ENCODE data around the gene CATSPER3.

- TF ChIP-seq ZFYVE20 (CRISPR knock-in tag; IDR thresholded peaks at IDR 0.05; ENCODE audit: borderline replicate concordance, low read depth) (no peak), YY1 (IDR thresholded peaks at IDR 0.05; ENCODE audit: insufficient read depth, insufficient replicate concordance, low read depth, low read length) (no peak), ZNF572 (CRISPR knock-in tag; IDR thresholded peaks at IDR 0.05) (no peak)
Measured at GRCh38 chr5:134938030-134938429, 29.7 kb upstream of the CATSPER3 start.
